ENCODE results near the gene CR1. TPM values are rescaled to one million over a fixed set of nuclear protein-coding genes. Genes with fewer than 3 reads are reported as not detected.

The CR1 gene
- total and polyA plus RNA-seq, 2 donors (not counting 3 experiments of a cell fraction or from before 2014, with no cell fraction given): not detected

GRCh38 chr1:207455183-207455754 lies 40.7 kb upstream of the CR1 start:
- no peaks in the 10 kb centered on the region for H3K9me1 ChIP-seq (replicated peaks; ENCODE audit: control insufficient read depth, extremely low read depth, insufficient read depth, low read length)
- no peak overlapping the region for H3K4me2 ChIP-seq (ENCODE audit: insufficient read depth, low read length)
- no peak overlapping the region for H3K27ac ChIP-seq (ENCODE audit: insufficient read depth, low read depth, low read length)
- CTCF ChIA-PET: interaction anchor here (1.2 kb wide), 1 partner anchor 165 kb away, joined by 3 read pairs; no protein-coding TSS in a partner anchor
- H3K9ac ChIP-seq (replicated peaks; ENCODE audit: extremely low read depth, insufficient read depth, low read length): no peak overlapping the region
- H2AFZ ChIP-seq (ENCODE audit: low read depth, low read length): no peak overlapping the region
- no peaks in the 10 kb centered on the region for H3K79me2 ChIP-seq (ENCODE audit: control insufficient read depth, insufficient read depth, low read length)
- no TSS peak for BruUV-seq (replicated peaks)
- no peaks in the 10 kb centered on the region for H3K9me3 ChIP-seq (replicated peaks; ENCODE audit: control insufficient read depth, insufficient read depth, low read length)
- intact Hi-C loops (cut with micrococcal nuclease) (no loop called here), dilution Hi-C loops (cut with MboI; ENCODE audit: extremely low pct_ligation_motif_present, low sequenced_read_pairs) (no loop called here)
- DNase-seq (ENCODE audit: low read depth, low spot score) (no peak), FAIRE-seq (no peak)
- H3K27me3 ChIP-seq (ENCODE audit: control insufficient read depth in 2 of 2, insufficient read depth in 2 of 2, low read length in 2 of 2): peaks cover 33 to 65% of the 10 kb centered on the region in 2 experiments
- no peaks in the 10 kb centered on the region for H4K20me1 ChIP-seq (replicated peaks; ENCODE audit: control insufficient read depth, extremely low read depth, insufficient read depth, low read length)
- no peak for TF ChIP-seq FOS (IDR thresholded peaks at IDR 0.05; ENCODE audit: borderline replicate concordance, insufficient read depth, low read length)
- TF ChIP-seq, protein P1, sequence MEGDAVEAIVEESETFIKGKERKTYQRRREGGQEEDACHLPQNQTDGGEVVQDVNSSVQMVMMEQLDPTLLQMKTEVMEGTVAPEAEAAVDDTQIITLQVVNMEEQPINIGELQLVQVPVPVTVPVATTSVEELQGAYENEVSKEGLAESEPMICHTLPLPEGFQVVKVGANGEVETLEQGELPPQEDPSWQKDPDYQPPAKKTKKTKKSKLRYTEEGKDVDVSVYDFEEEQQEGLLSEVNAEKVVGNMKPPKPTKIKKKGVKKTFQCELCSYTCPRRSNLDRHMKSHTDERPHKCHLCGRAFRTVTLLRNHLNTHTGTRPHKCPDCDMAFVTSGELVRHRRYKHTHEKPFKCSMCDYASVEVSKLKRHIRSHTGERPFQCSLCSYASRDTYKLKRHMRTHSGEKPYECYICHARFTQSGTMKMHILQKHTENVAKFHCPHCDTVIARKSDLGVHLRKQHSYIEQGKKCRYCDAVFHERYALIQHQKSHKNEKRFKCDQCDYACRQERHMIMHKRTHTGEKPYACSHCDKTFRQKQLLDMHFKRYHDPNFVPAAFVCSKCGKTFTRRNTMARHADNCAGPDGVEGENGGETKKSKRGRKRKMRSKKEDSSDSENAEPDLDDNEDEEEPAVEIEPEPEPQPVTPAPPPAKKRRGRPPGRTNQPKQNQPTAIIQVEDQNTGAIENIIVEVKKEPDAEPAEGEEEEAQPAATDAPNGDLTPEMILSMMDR (IDR thresholded peaks at IDR 0.05; ENCODE audit: extremely low read depth in 1 of 2, insufficient read depth in 1 of 2, low read depth in 1 of 2, low read length in 2 of 2): no peak
- no peak for TF ChIP-seq EZH2 (IDR thresholded peaks at IDR 0.05; ENCODE audit: borderline replicate concordance, low read depth, low read length, severe bottlenecking)
- TF ChIP-seq POLR2AphosphoS5 (IDR thresholded peaks at IDR 0.05; ENCODE audit: insufficient read depth, low read depth, low read length): no peak
- no peak for TF ChIP-seq POLR2A (IDR thresholded peaks at IDR 0.05; ENCODE audit: low read depth, low read length)
- TF ChIP-seq MYC (IDR thresholded peaks at IDR 0.05; ENCODE audit: low read depth, low read length): no peak
- no peak for TF ChIP-seq GATA2 (IDR thresholded peaks at IDR 0.05; ENCODE audit: insufficient read depth, insufficient read length, low read depth, low read length)
- no peak for TF ChIP-seq JUN (IDR thresholded peaks at IDR 0.05; ENCODE audit: borderline replicate concordance, insufficient read depth, insufficient read length, low read depth)
- no peak for TF ChIP-seq MAX (IDR thresholded peaks at IDR 0.05; ENCODE audit: insufficient read depth, insufficient read length)
- H3K4me3 ChIP-seq (replicated peaks in 1 of 3; ENCODE audit: insufficient read depth in 1 of 3, low read depth in 1 of 3, low read length in 3 of 3): no peak overlapping the region
- no peaks in the 10 kb centered on the region for H3K36me3 ChIP-seq (ENCODE audit: control insufficient read depth in 2 of 2, extremely low read depth in 1 of 2, insufficient read depth in 2 of 2, low read length in 2 of 2)
- H3K4me1 ChIP-seq (ENCODE audit: control insufficient read depth, extremely low read depth, insufficient read depth, low read length): no peaks in the 10 kb centered on the region
- POLR2A ChIA-PET: no interaction called here
